Astrocyte (in vitro differentiated cells and primary cell): ENCODE measurements around the gene PRPF4. TPM values are rescaled to one million over a fixed set of nuclear protein-coding genes. Genes with fewer than 3 reads are reported as not detected.

ENCODE experiments used
- DNase-seq: peaks from one replicate; pipeline ENCODE4 v3.0.0-alpha.2; 2010; ENCODE audit warnings: low read depth
- FAIRE-seq: peaks from 2 replicates; lab custom pipeline; 2011; peaks lifted over from hg19 to GRCh38; lab: Jason Lieb, UNC
- H2AFZ ChIP-seq: 2 replicates; pipeline ENCODE4 v1.6.0; 2012; ENCODE audit warnings: low read depth, low read length, inconsistent platforms
- H3K27ac ChIP-seq: 2 replicates; pipeline ENCODE4 v1.5.1; 2011; ENCODE audit warnings: low read depth, low read length, inconsistent platforms
- H3K27me3 ChIP-seq: 2 replicates; pipeline ENCODE4 v1.6.0; 2011; ENCODE audit warnings: low read length, inconsistent platforms; ENCODE audit not compliant: insufficient read depth
- H3K36me3 ChIP-seq: 2 replicates; pipeline ENCODE4 v1.5.1; 2011; ENCODE audit warnings: low read length, inconsistent platforms; ENCODE audit not compliant: insufficient read depth
- H3K4me1 ChIP-seq: 2 replicates; pipeline ENCODE4 v1.5.1; 2011; ENCODE audit warnings: low read length, inconsistent platforms; ENCODE audit not compliant: insufficient read depth
- H3K4me2 ChIP-seq: 2 replicates; pipeline ENCODE4 v1.6.0; 2012; ENCODE audit warnings: low read length, inconsistent platforms
- H3K4me3 ChIP-seq: 2 replicates; pipeline ENCODE4 v1.5.1; 2011; ENCODE audit warnings: low read depth, mild to moderate bottlenecking, low read length, inconsistent platforms; ENCODE audit not compliant: insufficient read depth
- H3K79me2 ChIP-seq: 2 replicates; pipeline ENCODE4 v1.6.0; 2012; ENCODE audit warnings: mild to moderate bottlenecking, low read length, inconsistent platforms; ENCODE audit not compliant: insufficient read depth
- H3K9ac ChIP-seq: 2 replicates; pipeline ENCODE4 v1.6.0; 2012; ENCODE audit warnings: mild to moderate bottlenecking, low read length, inconsistent platforms
- H3K9me3 ChIP-seq: 2 replicates; pipeline ENCODE4 v1.5.1; 2012; ENCODE audit warnings: low read depth, mild to moderate bottlenecking, low read length, inconsistent platforms; ENCODE audit not compliant: insufficient read depth
- H4K20me1 ChIP-seq: 2 replicates; pipeline ENCODE4 v1.6.0; 2012; ENCODE audit warnings: low read length, inconsistent platforms; ENCODE audit not compliant: insufficient read depth
- H3K27ac Mint-ChIP-seq: one replicate; pipeline ENCODE4 v1.8.0; 2021; ENCODE audit warnings: mild to moderate bottlenecking, mixed read lengths; ENCODE audit not compliant: unreplicated experiment
- H3K27me3 Mint-ChIP-seq: one replicate; pipeline ENCODE4 v1.8.0; 2021; ENCODE audit warnings: low read depth, mixed read lengths; ENCODE audit not compliant: unreplicated experiment
- H3K36me3 Mint-ChIP-seq: one replicate; pipeline ENCODE4 v1.8.0; 2021; ENCODE audit warnings: low read depth, mixed read lengths; ENCODE audit not compliant: unreplicated experiment
- H3K4me1 Mint-ChIP-seq: one replicate; pipeline ENCODE4 v1.8.0; 2021; ENCODE audit warnings: low read depth, mixed read lengths; ENCODE audit not compliant: unreplicated experiment
- H3K4me3 Mint-ChIP-seq: one replicate; pipeline ENCODE4 v1.8.0; 2021; ENCODE audit warnings: mild to moderate bottlenecking, moderate library complexity, mixed read lengths; ENCODE audit not compliant: unreplicated experiment
- H3K9me3 Mint-ChIP-seq: one replicate; pipeline ENCODE4 v1.8.0; 2021; ENCODE audit warnings: mild to moderate bottlenecking, mixed read lengths; ENCODE audit not compliant: unreplicated experiment
- EZH2 ChIP-seq: IDR thresholded peaks from 2 replicates; pipeline ENCODE4 v1.6.1; 2012; ENCODE audit warnings: mild to moderate bottlenecking, low read length, inconsistent platforms; ENCODE audit not compliant: insufficient read depth
- total RNA-seq: library from RNA; stranded (reverse); gene quantifications from 2 replicates; pipeline ENCODE4 v1.2.1, GENCODE V29; 2021
- TF ChIP-seq, protein P1 (sequence below): IDR thresholded peaks from 2 replicates; pipeline ENCODE4 v1.5.1; 2011; ENCODE audit warnings: low read depth, mild to moderate bottlenecking, inconsistent platforms, low read length, moderate library complexity; ENCODE audit not compliant: insufficient read depth

The PRPF4 gene
- total RNA-seq, 1 donor from 2014 or later, result 33.4 TPM

DNA sequence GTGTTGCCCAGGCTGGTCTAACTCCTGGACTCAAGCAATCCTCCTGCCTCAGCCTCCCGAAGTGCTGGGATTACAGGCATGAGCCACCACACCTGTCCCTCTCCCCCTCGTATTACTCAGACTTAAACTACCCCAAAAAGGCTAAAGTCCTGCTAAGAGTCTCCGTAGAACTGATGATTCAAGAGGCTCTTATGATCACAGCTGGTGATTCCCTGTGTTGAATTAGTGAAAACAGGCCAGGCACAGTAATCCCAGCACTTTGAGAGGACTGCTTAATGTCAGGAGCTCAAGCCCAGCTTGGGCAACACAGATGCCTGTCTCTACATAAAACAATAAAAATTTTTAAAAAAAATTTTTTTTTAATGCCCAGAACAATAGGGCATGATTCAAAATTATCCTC lies 9.3 kb upstream of the PRPF4 start:
- peaks cover 2% of the 10 kb centered on the region for H3K4me1 Mint-ChIP-seq
- H3K36me3 Mint-ChIP-seq, result peaks cover 13% of the 10 kb centered on the region
- Histone ChIP-seq H3K4me3 (no peak overlapping the region), H3K36me3 (peaks cover 21% of the 10 kb centered on the region), H3K27ac (no peak overlapping the region), H2AFZ (no peak overlapping the region), H3K9ac (no peak overlapping the region), H3K4me1 (no peaks in the 10 kb centered on the region), H3K4me2 (no peak overlapping the region), H3K79me2 (no peaks in the 10 kb centered on the region), H4K20me1 (peaks cover 4% of the 10 kb centered on the region), H3K27me3 (no peaks in the 10 kb centered on the region), H3K9me3 (no peaks in the 10 kb centered on the region)
- FAIRE-seq (no peak), DNase-seq (no peak)
- H3K4me3 Mint-ChIP-seq, result no peak overlapping the region
- no peaks in the 10 kb centered on the region for H3K27me3 Mint-ChIP-seq
- H3K9me3 Mint-ChIP-seq, result no peaks in the 10 kb centered on the region
- TF ChIP-seq, protein P1, sequence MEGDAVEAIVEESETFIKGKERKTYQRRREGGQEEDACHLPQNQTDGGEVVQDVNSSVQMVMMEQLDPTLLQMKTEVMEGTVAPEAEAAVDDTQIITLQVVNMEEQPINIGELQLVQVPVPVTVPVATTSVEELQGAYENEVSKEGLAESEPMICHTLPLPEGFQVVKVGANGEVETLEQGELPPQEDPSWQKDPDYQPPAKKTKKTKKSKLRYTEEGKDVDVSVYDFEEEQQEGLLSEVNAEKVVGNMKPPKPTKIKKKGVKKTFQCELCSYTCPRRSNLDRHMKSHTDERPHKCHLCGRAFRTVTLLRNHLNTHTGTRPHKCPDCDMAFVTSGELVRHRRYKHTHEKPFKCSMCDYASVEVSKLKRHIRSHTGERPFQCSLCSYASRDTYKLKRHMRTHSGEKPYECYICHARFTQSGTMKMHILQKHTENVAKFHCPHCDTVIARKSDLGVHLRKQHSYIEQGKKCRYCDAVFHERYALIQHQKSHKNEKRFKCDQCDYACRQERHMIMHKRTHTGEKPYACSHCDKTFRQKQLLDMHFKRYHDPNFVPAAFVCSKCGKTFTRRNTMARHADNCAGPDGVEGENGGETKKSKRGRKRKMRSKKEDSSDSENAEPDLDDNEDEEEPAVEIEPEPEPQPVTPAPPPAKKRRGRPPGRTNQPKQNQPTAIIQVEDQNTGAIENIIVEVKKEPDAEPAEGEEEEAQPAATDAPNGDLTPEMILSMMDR, result no peak
- TF ChIP-seq EZH2, result no peak
- H3K27ac Mint-ChIP-seq, result no peak overlapping the region

DNA sequence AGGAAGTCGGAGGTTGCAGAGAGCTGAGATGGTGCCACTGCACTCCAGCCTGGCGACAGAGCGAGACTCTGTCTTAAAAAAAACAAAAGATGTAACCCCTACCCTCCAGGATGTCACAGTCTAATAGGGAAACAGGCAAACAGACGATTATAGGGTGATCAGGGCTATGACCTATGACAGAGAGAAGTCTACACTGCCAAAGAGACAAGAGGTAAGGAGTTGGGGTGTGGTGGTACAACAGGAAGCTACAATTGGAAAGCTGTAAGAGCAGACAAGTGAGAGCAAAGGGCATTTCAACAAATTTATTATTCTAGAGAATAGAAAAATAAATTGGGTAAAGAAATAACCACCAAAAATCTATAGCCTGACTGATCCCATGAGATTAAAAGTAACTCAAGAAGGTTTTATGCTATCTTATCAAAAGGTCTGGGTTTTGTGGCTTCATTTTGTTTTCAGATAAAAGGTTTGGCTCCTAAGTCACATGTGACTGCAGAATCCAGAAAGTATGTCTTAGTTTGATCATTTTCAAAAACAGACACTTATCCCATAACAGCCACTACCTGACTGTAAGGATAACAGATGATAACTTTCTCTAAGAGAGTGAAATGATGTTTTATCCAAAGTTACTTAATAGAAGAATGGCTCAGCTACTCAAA lies 7.4 kb upstream of the PRPF4 start:
- H3K36me3 Mint-ChIP-seq, result peaks cover 7% of the 10 kb centered on the region
- no peak overlapping the region for H2AFZ ChIP-seq
- no peak overlapping the region for H3K4me2 ChIP-seq
- H3K4me3 Mint-ChIP-seq, result no peak overlapping the region
- no peaks in the 10 kb centered on the region for H3K9me3 ChIP-seq
- no peaks in the 10 kb centered on the region for H3K27me3 Mint-ChIP-seq
- H3K4me3 ChIP-seq, result no peak overlapping the region
- no peaks in the 10 kb centered on the region for H3K9me3 Mint-ChIP-seq
- FAIRE-seq (no peak), DNase-seq (no peak)
- H3K27ac Mint-ChIP-seq, result no peak overlapping the region
- H3K79me2 ChIP-seq, result no peaks in the 10 kb centered on the region
- H3K27ac ChIP-seq, result no peak overlapping the region
- H3K27me3 ChIP-seq, result no peaks in the 10 kb centered on the region
- peaks cover 2% of the 10 kb centered on the region for H3K4me1 Mint-ChIP-seq
- peaks cover 4% of the 10 kb centered on the region for H4K20me1 ChIP-seq
- peaks cover 34% of the 10 kb centered on the region for H3K36me3 ChIP-seq
- no peaks in the 10 kb centered on the region for H3K4me1 ChIP-seq
- TF ChIP-seq, protein P1, result no peak
- TF ChIP-seq EZH2, result no peak
- no peak overlapping the region for H3K9ac ChIP-seq

DNA sequence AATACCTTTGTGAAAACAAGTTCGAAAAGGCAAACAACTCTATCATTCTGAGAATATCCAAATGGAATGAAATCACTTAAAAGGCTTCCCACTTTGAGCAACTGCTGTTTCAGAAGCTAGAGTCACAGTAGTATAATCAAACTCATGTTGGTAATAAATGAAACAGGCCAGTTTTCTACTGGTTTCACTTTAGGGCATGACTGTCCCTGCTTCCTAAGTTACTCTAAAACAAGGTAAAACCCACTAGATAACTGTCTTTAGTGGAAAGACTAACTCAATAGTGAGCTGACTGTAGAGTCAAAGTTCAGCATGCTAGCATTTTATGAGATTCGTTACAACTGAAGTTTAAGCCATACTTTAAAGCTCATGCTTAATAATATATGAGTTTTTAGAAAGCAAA lies 6.1 kb upstream of the PRPF4 start:
- H3K4me2 ChIP-seq, result no peak overlapping the region
- no peak for DNase-seq
- no peak overlapping the region for H3K27ac ChIP-seq
- H3K4me3 ChIP-seq, result no peak overlapping the region
- H3K27ac Mint-ChIP-seq, result no peak overlapping the region
- peaks cover 13% of the 10 kb centered on the region for H3K79me2 ChIP-seq
- H3K4me1 ChIP-seq, result peaks cover 2% of the 10 kb centered on the region
- no peak overlapping the region for H3K9ac ChIP-seq
- TF ChIP-seq, protein P1, result no peak
- no peak for TF ChIP-seq EZH2
- H3K9me3 ChIP-seq, result no peaks in the 10 kb centered on the region
- H4K20me1 ChIP-seq, result peaks cover 18% of the 10 kb centered on the region
- H3K9me3 Mint-ChIP-seq, result no peaks in the 10 kb centered on the region
- no peak for FAIRE-seq
- peaks cover 8% of the 10 kb centered on the region for H3K4me1 Mint-ChIP-seq
- no peak overlapping the region for H3K4me3 Mint-ChIP-seq
- no peaks in the 10 kb centered on the region for H3K27me3 Mint-ChIP-seq
- no peak overlapping the region for H2AFZ ChIP-seq
- H3K27me3 ChIP-seq, result no peaks in the 10 kb centered on the region
- H3K36me3 ChIP-seq, result peaks cover 34% of the 10 kb centered on the region
- H3K36me3 Mint-ChIP-seq, result peaks cover 7% of the 10 kb centered on the region
